A673 (cell line): ENCODE measurements around the gene STK36.

Experiments
- EZH2 ChIP-seq: fragments of 200-600 bp; sonication (generic); IDR thresholded peaks from 2 replicates; pipeline ENCODE4 v1.6.1; 2017; ENCODE audit warnings: borderline replicate concordance, low read depth, mild to moderate bottlenecking, mixed read lengths, antibody characterized with exemption, low read length; ENCODE audit not compliant: poor library complexity, severe bottlenecking
- TF ChIP-seq, protein P1 (sequence below): fragments of 300-800, 200-600 bp; sonication (generic); conservative IDR thresholded peaks from 2 replicates; pipeline ENCODE4 v1.5.1; 2017; ENCODE audit warnings: low read depth, mild to moderate bottlenecking, antibody characterized with exemption, low read length, moderate library complexity, mixed read lengths

GRCh38 chr2:218722419-218722818, 50.5 kb downstream of the STK36 start:
- TF ChIP-seq, protein P1, sequence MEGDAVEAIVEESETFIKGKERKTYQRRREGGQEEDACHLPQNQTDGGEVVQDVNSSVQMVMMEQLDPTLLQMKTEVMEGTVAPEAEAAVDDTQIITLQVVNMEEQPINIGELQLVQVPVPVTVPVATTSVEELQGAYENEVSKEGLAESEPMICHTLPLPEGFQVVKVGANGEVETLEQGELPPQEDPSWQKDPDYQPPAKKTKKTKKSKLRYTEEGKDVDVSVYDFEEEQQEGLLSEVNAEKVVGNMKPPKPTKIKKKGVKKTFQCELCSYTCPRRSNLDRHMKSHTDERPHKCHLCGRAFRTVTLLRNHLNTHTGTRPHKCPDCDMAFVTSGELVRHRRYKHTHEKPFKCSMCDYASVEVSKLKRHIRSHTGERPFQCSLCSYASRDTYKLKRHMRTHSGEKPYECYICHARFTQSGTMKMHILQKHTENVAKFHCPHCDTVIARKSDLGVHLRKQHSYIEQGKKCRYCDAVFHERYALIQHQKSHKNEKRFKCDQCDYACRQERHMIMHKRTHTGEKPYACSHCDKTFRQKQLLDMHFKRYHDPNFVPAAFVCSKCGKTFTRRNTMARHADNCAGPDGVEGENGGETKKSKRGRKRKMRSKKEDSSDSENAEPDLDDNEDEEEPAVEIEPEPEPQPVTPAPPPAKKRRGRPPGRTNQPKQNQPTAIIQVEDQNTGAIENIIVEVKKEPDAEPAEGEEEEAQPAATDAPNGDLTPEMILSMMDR = no peak
- no peak for TF ChIP-seq EZH2
